Astrocyte of the hippocampus (primary cell): Measurements from ENCODE around the gene GHDC.
A peak's percentile ranks its signal among the peaks of the same experiment; 100 is the strongest.
"Not testable (repeated sequence)": the region's sequence is repeated elsewhere in the genome, so short reads cannot be mapped to it uniquely, and the experiment has no call there.

Experiments used
- DNase-seq: peaks from one replicate; pipeline ENCODE4 v3.0.0; 2011; ENCODE audit warnings: low read depth, low spot score

The GHDC gene

GRCh38 chr17:42193969-42194899, at the start of gene GHDC:
Gene GHDC, minus strand, starts transcription at chr17:42194494. Its CDS starts 913 bp downstream, at chr17:42193581.
- DNase-seq = peak; percentile 83

- DNase-seq = no peak
Observed at GRCh38 chr17:42243493-42243982, 49.2 kb upstream of the GHDC start.

- DNase-seq = no peak
Observed at GRCh38 chr17:42241871-42242270, 47.6 kb upstream of the GHDC start.

- not testable (repeated sequence) for DNase-seq
Observed at GRCh38 chr17:42240863-42241262, 46.6 kb upstream of the GHDC start.

- DNase-seq = no peak
Observed at GRCh38 chr17:42240201-42240600, 45.9 kb upstream of the GHDC start.

GRCh38 chr17:42239576-42239975, 45.3 kb upstream of the GHDC start:
- DNase-seq = not testable (repeated sequence)

GRCh38 chr17:42236760-42237159, 42.5 kb upstream of the GHDC start:
- DNase-seq = no peak

GRCh38 chr17:42233994-42234393, 39.7 kb upstream of the GHDC start:
- DNase-seq = no peak

- DNase-seq = peak; percentile 36
Observed at GRCh38 chr17:42233156-42233555, 38.9 kb upstream of the GHDC start.

GRCh38 chr17:42230225-42230624, 35.9 kb upstream of the GHDC start:
- DNase-seq = no peak

- DNase-seq = peak; percentile 23
Observed at GRCh38 chr17:42227849-42228700, 33.8 kb upstream of the GHDC start.

GRCh38 chr17:42225646-42226045, 31.4 kb upstream of the GHDC start:
- DNase-seq = no peak

- no peak for DNase-seq
Observed at GRCh38 chr17:42224651-42225050, 30.4 kb upstream of the GHDC start.

GRCh38 chr17:42221886-42222745, 27.8 kb upstream of the GHDC start:
- peak; percentile 70 for DNase-seq

- not testable (repeated sequence) for DNase-seq
Observed at GRCh38 chr17:42219280-42219679, 25.0 kb upstream of the GHDC start.

GRCh38 chr17:42214156-42214555, 19.9 kb upstream of the GHDC start:
- DNase-seq = no peak

- no peak for DNase-seq
Observed at GRCh38 chr17:42212382-42212781, 18.1 kb upstream of the GHDC start.

- peak; percentile 59 for DNase-seq
Observed at GRCh38 chr17:42211921-42212341, 17.6 kb upstream of the GHDC start.

GRCh38 chr17:42210046-42210445, 15.8 kb upstream of the GHDC start:
- no peak for DNase-seq

- not testable (repeated sequence) for DNase-seq
Observed at GRCh38 chr17:42206153-42206612, 11.9 kb upstream of the GHDC start.

GRCh38 chr17:42203354-42203753, 9.1 kb upstream of the GHDC start:
- peak; percentile 28 for DNase-seq
